Activated naive CD4-positive, alpha-beta T cell treated with anti-CD3 and anti-CD28 coated beads, Interleukin-2, amount 10 ng/mL, durations not matched to agents 7 days and 5 days (primary cell): Measurements from ENCODE around the gene PRM3.
A peak's percentile ranks its signal among the peaks of the same experiment; 100 is the strongest.

Source experiments
- CTCF ChIA-PET: fragments of 350-600 bp; sonication (Branson Sonifier 250); formaldehyde crosslinking; loops from one replicate; lab custom pipeline; 2021; ENCODE audit warnings: antibody characterized with exemption; lab: Charles Lee
- DNase-seq: peaks from one replicate; pipeline ENCODE4 v3.0.0-alpha.2; 2020
- H3K27ac Mint-ChIP-seq: one replicate; pipeline ENCODE4 v1.8.0; 2021; ENCODE audit warnings: mild to moderate bottlenecking, moderate library complexity, mixed read lengths
- H3K27me3 Mint-ChIP-seq: one replicate; pipeline ENCODE4 v1.8.0; 2021; ENCODE audit warnings: mild to moderate bottlenecking, mixed read lengths
- H3K36me3 Mint-ChIP-seq: one replicate; pipeline ENCODE4 v1.8.0; 2021; ENCODE audit warnings: mixed read lengths
- H3K4me1 Mint-ChIP-seq: one replicate; pipeline ENCODE4 v1.8.0; 2021; ENCODE audit warnings: mixed read lengths
- H3K4me3 Mint-ChIP-seq: one replicate; pipeline ENCODE4 v1.8.0; 2021; ENCODE audit warnings: mild to moderate bottlenecking, moderate library complexity, mixed read lengths
- H3K9me3 Mint-ChIP-seq: one replicate; pipeline ENCODE4 v1.8.0; 2021; ENCODE audit warnings: mixed read lengths

The PRM3 gene

GRCh38 chr16:11241480-11242204, 31.8 kb downstream of the PRM3 start:
- H3K9me3 Mint-ChIP-seq: no peaks in the 10 kb centered on the region
- CTCF ChIA-PET: interaction anchor here (1.8 kb wide), 1 partner anchor 114 kb away, joined by 5 read pairs; no protein-coding TSS in a partner anchor

GRCh38 chr16:11240636-11241473, 32.6 kb downstream of the PRM3 start:
- no peak overlapping the region for H3K27ac Mint-ChIP-seq

More at GRCh38 chr16:11241480-11242204, 31.8 kb downstream of the PRM3 start:
- Mint-ChIP-seq H3K27me3 (no peaks in the 10 kb centered on the region), H3K36me3 (peaks cover 5% of the 10 kb centered on the region), H3K4me1 (peaks cover 26% of the 10 kb centered on the region), H3K4me3 (no peak overlapping the region), H3K27ac (no peak overlapping the region)
- no peak for DNase-seq

GRCh38 chr16:11239644-11240632, 33.5 kb downstream of the PRM3 start:
- peak overlapping the region; percentile 38 for H3K4me3 Mint-ChIP-seq
- H3K9me3 Mint-ChIP-seq: no peaks in the 10 kb centered on the region
- no peak overlapping the region for H3K27ac Mint-ChIP-seq
- CTCF ChIA-PET: interaction anchor here (0.7 to 1.8 kb wide), 3 partner anchors 16 to 116 kb away, joined by 3 to 5 read pairs (median 4); partner anchors contain the start of gene SOCS1
- no peaks in the 10 kb centered on the region for H3K36me3 Mint-ChIP-seq
- no peaks in the 10 kb centered on the region for H3K27me3 Mint-ChIP-seq
- peaks cover 23% of the 10 kb centered on the region for H3K4me1 Mint-ChIP-seq
- no peak for DNase-seq

More at GRCh38 chr16:11240636-11241473, 32.6 kb downstream of the PRM3 start:
- Mint-ChIP-seq H3K27me3 (no peaks in the 10 kb centered on the region), H3K4me3 (peak overlapping the region; percentile 38), H3K9me3 (no peaks in the 10 kb centered on the region), H3K4me1 (peaks cover 23% of the 10 kb centered on the region), H3K36me3 (peaks cover 4% of the 10 kb centered on the region)
- CTCF ChIA-PET: interaction anchor here (0.6 to 1.8 kb wide), 3 partner anchors 25 to 130 kb away, joined by 3 to 5 read pairs (median 3); no protein-coding TSS in a partner anchor
- peak; percentile 60 for DNase-seq

- Mint-ChIP-seq H3K27me3 (no peaks in the 10 kb centered on the region), H3K27ac (no peak overlapping the region), H3K4me1 (peaks cover 32% of the 10 kb centered on the region), H3K9me3 (no peaks in the 10 kb centered on the region), H3K36me3 (no peaks in the 10 kb centered on the region), H3K4me3 (no peak overlapping the region)
- CTCF ChIA-PET: interaction anchor here (0.8 to 1.6 kb wide), 3 partner anchors 14 to 109 kb away, joined by 4 read pairs; partner anchors contain the start of gene SOCS1
- no peak for DNase-seq
Measured at GRCh38 chr16:11238272-11239202, 34.9 kb downstream of the PRM3 start.

GRCh38 chr16:11236461-11237254, 36.8 kb downstream of the PRM3 start:
- H3K4me3 Mint-ChIP-seq: no peak overlapping the region
- H3K27me3 Mint-ChIP-seq: no peaks in the 10 kb centered on the region
- CTCF ChIA-PET: no interaction called here
- peak overlapping the region; percentile 46 for H3K27ac Mint-ChIP-seq
- DNase-seq: no peak
- H3K9me3 Mint-ChIP-seq: no peaks in the 10 kb centered on the region
- no peaks in the 10 kb centered on the region for H3K36me3 Mint-ChIP-seq
- peaks cover 51% of the 10 kb centered on the region for H3K4me1 Mint-ChIP-seq

GRCh38 chr16:11235703-11235991, 37.8 kb downstream of the PRM3 start:
- peak overlapping the region; percentile 58 for H3K27ac Mint-ChIP-seq
- H3K36me3 Mint-ChIP-seq: no peaks in the 10 kb centered on the region
- H3K27me3 Mint-ChIP-seq: no peaks in the 10 kb centered on the region
- H3K4me3 Mint-ChIP-seq: no peak overlapping the region
- peaks cover 61% of the 10 kb centered on the region for H3K4me1 Mint-ChIP-seq
- no peak for DNase-seq
- CTCF ChIA-PET: interaction anchor here (0.6 to 1.1 kb wide), 3 partner anchors 19 to 263 kb away, joined by 3 read pairs; no protein-coding TSS in a partner anchor
- no peaks in the 10 kb centered on the region for H3K9me3 Mint-ChIP-seq

- H3K36me3 Mint-ChIP-seq: peaks cover under 1% of the 10 kb centered on the region
- no peak for DNase-seq
- H3K4me1 Mint-ChIP-seq: peaks cover 64% of the 10 kb centered on the region
- H3K27me3 Mint-ChIP-seq: no peaks in the 10 kb centered on the region
- H3K9me3 Mint-ChIP-seq: no peaks in the 10 kb centered on the region
- H3K27ac Mint-ChIP-seq: peak overlapping the region; percentile 75
- CTCF ChIA-PET: interaction anchor here (0.6 to 2.5 kb wide), 5 partner anchors 10 to 263 kb away, joined by 3 to 7 read pairs (median 3); partner anchors contain the start of gene SOCS1
- H3K4me3 Mint-ChIP-seq: peak overlapping the region; percentile 1
Measured at GRCh38 chr16:11234884-11235702, 38.3 kb downstream of the PRM3 start.

- peak overlapping the region; percentile 68 for H3K4me3 Mint-ChIP-seq
- H3K36me3 Mint-ChIP-seq: peaks cover 3% of the 10 kb centered on the region
- H3K27ac Mint-ChIP-seq: peak overlapping the region; percentile 99
- peak; percentile 82 for DNase-seq
- peaks cover 77% of the 10 kb centered on the region for H3K4me1 Mint-ChIP-seq
- H3K9me3 Mint-ChIP-seq: no peaks in the 10 kb centered on the region
- CTCF ChIA-PET: interaction anchor here (0.7 to 2.5 kb wide), 7 partner anchors 9 to 138 kb away, joined by 3 to 7 read pairs (median 3); partner anchors contain the start of gene SOCS1
- no peaks in the 10 kb centered on the region for H3K27me3 Mint-ChIP-seq
Measured at GRCh38 chr16:11233727-11234376, 39.6 kb downstream of the PRM3 start.

- peak overlapping the region; percentile 99 for H3K27ac Mint-ChIP-seq
- H3K27me3 Mint-ChIP-seq: no peaks in the 10 kb centered on the region
- H3K4me3 Mint-ChIP-seq: peak overlapping the region; percentile 68
- DNase-seq: peak; percentile 95
- no peaks in the 10 kb centered on the region for H3K9me3 Mint-ChIP-seq
- peaks cover 84% of the 10 kb centered on the region for H3K4me1 Mint-ChIP-seq
- CTCF ChIA-PET: interaction anchor here (0.7 to 2.5 kb wide), 9 partner anchors 8 to 839 kb away, joined by 3 to 7 read pairs (median 3); partner anchors contain the start of gene SOCS1
- peaks cover 3% of the 10 kb centered on the region for H3K36me3 Mint-ChIP-seq
Measured at GRCh38 chr16:11232852-11233726, 40.3 kb downstream of the PRM3 start.

GRCh38 chr16:11232302-11232851, 41.1 kb downstream of the PRM3 start:
- H3K4me1 Mint-ChIP-seq: peaks cover 90% of the 10 kb centered on the region
- H3K4me3 Mint-ChIP-seq: peak overlapping the region; percentile 68
- H3K9me3 Mint-ChIP-seq: no peaks in the 10 kb centered on the region
- no peaks in the 10 kb centered on the region for H3K27me3 Mint-ChIP-seq
- peak overlapping the region; percentile 99 for H3K27ac Mint-ChIP-seq
- H3K36me3 Mint-ChIP-seq: peaks cover 3% of the 10 kb centered on the region
- CTCF ChIA-PET: interaction anchor here (0.7 to 2.5 kb wide), 3 partner anchors 8 to 839 kb away, joined by 3 to 7 read pairs (median 5); no protein-coding TSS in a partner anchor
- no peak for DNase-seq
